B cell (primary cell): Measurements from ENCODE around the gene RERE.

Source experiments
- EZH2 ChIP-seq: IDR thresholded peaks from 2 replicates; pipeline ENCODE4 v1.6.1; 2012; ENCODE audit warnings: borderline replicate concordance, low read depth, mild to moderate bottlenecking, moderate library complexity, low read length; ENCODE audit not compliant: insufficient read depth, poor library complexity, severe bottlenecking
- TF ChIP-seq, protein P1 (sequence below): fragments of 200-600 bp; IDR thresholded peaks from one replicate; pipeline ENCODE4 v1.8.0; 2022; ENCODE audit warnings: antibody characterized with exemption, mild to moderate bottlenecking

DNA sequence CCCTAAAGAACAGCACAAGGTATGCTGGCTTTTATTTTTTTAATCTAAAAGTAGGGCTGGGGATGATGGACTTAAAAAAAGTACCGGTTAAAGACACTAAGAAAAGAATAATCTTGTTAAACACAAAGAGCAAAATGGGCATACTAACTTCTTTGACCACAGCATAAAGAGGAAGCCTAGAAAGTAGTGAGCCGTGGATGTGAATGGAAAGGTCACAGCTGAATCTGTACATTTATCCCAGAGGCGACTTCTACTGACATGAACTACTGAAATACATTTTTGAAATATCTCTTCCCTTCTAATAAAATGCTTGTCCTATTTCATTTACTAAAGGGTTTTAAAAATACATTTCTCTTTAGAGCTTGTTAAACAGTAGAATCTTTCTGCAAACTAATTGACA lies 358.8 kb downstream of the RERE start:
- TF ChIP-seq, protein P1, sequence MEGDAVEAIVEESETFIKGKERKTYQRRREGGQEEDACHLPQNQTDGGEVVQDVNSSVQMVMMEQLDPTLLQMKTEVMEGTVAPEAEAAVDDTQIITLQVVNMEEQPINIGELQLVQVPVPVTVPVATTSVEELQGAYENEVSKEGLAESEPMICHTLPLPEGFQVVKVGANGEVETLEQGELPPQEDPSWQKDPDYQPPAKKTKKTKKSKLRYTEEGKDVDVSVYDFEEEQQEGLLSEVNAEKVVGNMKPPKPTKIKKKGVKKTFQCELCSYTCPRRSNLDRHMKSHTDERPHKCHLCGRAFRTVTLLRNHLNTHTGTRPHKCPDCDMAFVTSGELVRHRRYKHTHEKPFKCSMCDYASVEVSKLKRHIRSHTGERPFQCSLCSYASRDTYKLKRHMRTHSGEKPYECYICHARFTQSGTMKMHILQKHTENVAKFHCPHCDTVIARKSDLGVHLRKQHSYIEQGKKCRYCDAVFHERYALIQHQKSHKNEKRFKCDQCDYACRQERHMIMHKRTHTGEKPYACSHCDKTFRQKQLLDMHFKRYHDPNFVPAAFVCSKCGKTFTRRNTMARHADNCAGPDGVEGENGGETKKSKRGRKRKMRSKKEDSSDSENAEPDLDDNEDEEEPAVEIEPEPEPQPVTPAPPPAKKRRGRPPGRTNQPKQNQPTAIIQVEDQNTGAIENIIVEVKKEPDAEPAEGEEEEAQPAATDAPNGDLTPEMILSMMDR = no peak
- no peak for TF ChIP-seq EZH2
